HEK293 (cell line): ENCODE data around the gene LYZL2.
"Not testable (repeated sequence)": the region's sequence is repeated elsewhere in the genome, so short reads cannot be mapped to it uniquely, and the experiment has no call there.

ENCODE experiments used
- CTCF ChIA-PET: fragments of 350-600 bp; formaldehyde crosslinking; extraction: SDS; loops from one replicate; lab custom pipeline; 2021; ENCODE audit warnings: antibody characterized with exemption; lab: Yijun Ruan, JAX
- POLR2A ChIA-PET: fragments of 300-600 bp; formaldehyde crosslinking; extraction: SDS; loops from one replicate; lab custom pipeline; 2020; ENCODE audit warnings: antibody characterized with exemption, inconsistent platforms; lab: Yijun Ruan, JAX
- H3K27ac ChIP-seq: fragments of 200-500 bp; sonication (Bioruptor generic); 2 replicates; pipeline ENCODE4 v1.5.1; 2014; ENCODE audit warnings: low read depth, low read length, control low read depth, inconsistent platforms; ENCODE audit errors: extremely low read depth
- H3K36me3 ChIP-seq, 2 experiments: fragments of 200-500 bp in 1 of 2; sonication (Bioruptor generic) in 1 of 2; 1 replicate in 1 of 2; 2 replicates in 1 of 2; pipeline ENCODE4 v1.5.1; 2014 to 2017; ENCODE audit warnings: inconsistent platforms in 2 of 2, low read length in 2 of 2; ENCODE audit not compliant: control insufficient read depth in 2 of 2, insufficient read depth in 1 of 2
- H3K4me1 ChIP-seq: fragments of 200-500 bp; sonication (Bioruptor generic); 2 replicates; pipeline ENCODE4 v1.5.1; 2014; ENCODE audit warnings: mild to moderate bottlenecking, low read length, inconsistent platforms; ENCODE audit not compliant: control insufficient read depth, insufficient read depth
- H3K4me3 ChIP-seq: 2 replicates; pipeline ENCODE4 v1.5.1; 2011; ENCODE audit warnings: low read depth, mild to moderate bottlenecking, control low read depth, low read length, moderate library complexity
- H3K9me3 ChIP-seq: fragments of 200-500 bp; sonication (Bioruptor generic); 2 replicates; pipeline ENCODE4 v1.5.1; 2014; ENCODE audit warnings: low read depth, low read length, inconsistent platforms; ENCODE audit not compliant: control insufficient read depth, insufficient read depth
- GLI2 ChIP-seq: fragments of 450-650 bp; formaldehyde crosslinking; IDR thresholded peaks from 2 replicates; pipeline ENCODE4; 2017; ENCODE audit warnings: missing biosample characterization, missing genetic modification characterization, low read depth, borderline replicate concordance
- GLIS1 ChIP-seq: fragments of 450-650 bp; formaldehyde crosslinking; IDR thresholded peaks from 2 replicates; pipeline ENCODE4 v1.5.1; 2016; ENCODE audit warnings: missing biosample characterization, missing genetic modification characterization
- KLF9 ChIP-seq: fragments of 450-650 bp; formaldehyde crosslinking; IDR thresholded peaks from 2 replicates; pipeline ENCODE4 v1.5.1; 2016; ENCODE audit warnings: missing biosample characterization, missing genetic modification characterization, low read depth
- MYNN ChIP-seq: fragments of 450-650 bp; formaldehyde crosslinking; IDR thresholded peaks from 2 replicates; pipeline ENCODE4 v1.5.1; 2016; ENCODE audit warnings: missing biosample characterization, missing genetic modification characterization, borderline replicate concordance
- MZF1 ChIP-seq: fragments of 450-650 bp; formaldehyde crosslinking; IDR thresholded peaks from 2 replicates; pipeline ENCODE4 v1.5.1; 2017; ENCODE audit warnings: missing biosample characterization, missing genetic modification characterization, borderline replicate concordance
- PRDM1 ChIP-seq: fragments of 450-650 bp; formaldehyde crosslinking; IDR thresholded peaks from 2 replicates; pipeline ENCODE4; 2016; ENCODE audit warnings: missing biosample characterization, missing genetic modification characterization
- YY2 ChIP-seq: fragments of 450-650 bp; formaldehyde crosslinking; IDR thresholded peaks from 2 replicates; pipeline ENCODE4 v1.5.1; 2016; ENCODE audit warnings: missing biosample characterization, missing genetic modification characterization
- ZBTB17 ChIP-seq: fragments of 450-650 bp; formaldehyde crosslinking; IDR thresholded peaks from 2 replicates; pipeline ENCODE4 v1.5.1; 2016; ENCODE audit warnings: missing biosample characterization, missing genetic modification characterization
- ZFP41 ChIP-seq: fragments of 450-650 bp; formaldehyde crosslinking; IDR thresholded peaks from 2 replicates; pipeline ENCODE4 v1.5.1; 2016; ENCODE audit warnings: missing biosample characterization, missing genetic modification characterization, borderline replicate concordance
- ZNF544 ChIP-seq: fragments of 450-650 bp; formaldehyde crosslinking; IDR thresholded peaks from 2 replicates; pipeline ENCODE4 v1.5.0; 2017; ENCODE audit warnings: missing biosample characterization, missing genetic modification characterization
- ZNF610 ChIP-seq: fragments of 450-650 bp; formaldehyde crosslinking; IDR thresholded peaks from 2 replicates; pipeline ENCODE4 v1.5.1; 2016; ENCODE audit warnings: missing biosample characterization, missing genetic modification characterization, borderline replicate concordance
- ZNF670 ChIP-seq: fragments of 450-650 bp; formaldehyde crosslinking; IDR thresholded peaks from 2 replicates; pipeline ENCODE4 v1.5.1; 2016; ENCODE audit warnings: missing biosample characterization, missing genetic modification characterization, low read depth
- TF ChIP-seq, protein P1 (sequence below): fragments of 450-650 bp; formaldehyde crosslinking; IDR thresholded peaks from 2 replicates; pipeline ENCODE4 v1.5.1; 2016; ENCODE audit warnings: missing biosample characterization, missing genetic modification characterization
- TF ChIP-seq, protein P2 (sequence below): fragments of 450-650 bp; formaldehyde crosslinking; IDR thresholded peaks from 2 replicates; pipeline ENCODE4 v1.5.1; 2017; ENCODE audit warnings: missing biosample characterization, missing genetic modification characterization

Gene LYZL2

DNA sequence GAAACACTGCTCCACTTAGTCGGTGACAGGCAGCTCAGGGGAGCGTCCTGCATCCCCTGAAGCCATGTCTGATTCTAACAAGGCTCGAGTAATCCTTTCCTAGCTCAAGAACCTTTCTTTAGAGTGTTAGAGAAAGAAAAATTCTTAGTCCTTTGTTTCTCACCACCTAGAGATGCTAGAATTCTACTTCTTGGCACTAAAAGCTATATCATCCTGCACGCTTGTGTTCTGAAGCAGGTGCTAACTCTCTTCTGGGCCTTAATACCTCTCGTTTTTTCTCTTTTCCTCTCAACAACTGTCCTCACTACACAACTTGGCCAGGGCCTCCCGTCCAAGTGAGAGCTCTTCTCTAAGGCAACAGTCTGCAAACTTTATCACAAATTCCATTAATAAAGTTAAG is at the start of gene LYZL2:
LYZL2 (minus strand) TSS at position 101 of the 400 bp plus-strand sequence. CDS start 2,838 bp downstream, outside the sequence.
- Histone ChIP-seq H3K9me3 (no peaks in the 10 kb centered on the region), H3K4me3 (no peak within 1 kb of the TSS), H3K36me3 (no peaks in the 10 kb centered on the region), H3K4me1 (no peaks in the 10 kb centered on the region), H3K27ac (no peak within 1 kb of the TSS)
- TF ChIP-seq KLF9 (tag by site-specific recombination) (no peak), ZNF670 (no peak), ZFP41 (no peak), GLIS1 (no peak), ZBTB17 (tag by site-specific recombination) (no peak), GLI2 (tag by site-specific recombination) (no peak), ZNF610 (tag by site-specific recombination) (no peak)
- TF ChIP-seq, protein P1, sequence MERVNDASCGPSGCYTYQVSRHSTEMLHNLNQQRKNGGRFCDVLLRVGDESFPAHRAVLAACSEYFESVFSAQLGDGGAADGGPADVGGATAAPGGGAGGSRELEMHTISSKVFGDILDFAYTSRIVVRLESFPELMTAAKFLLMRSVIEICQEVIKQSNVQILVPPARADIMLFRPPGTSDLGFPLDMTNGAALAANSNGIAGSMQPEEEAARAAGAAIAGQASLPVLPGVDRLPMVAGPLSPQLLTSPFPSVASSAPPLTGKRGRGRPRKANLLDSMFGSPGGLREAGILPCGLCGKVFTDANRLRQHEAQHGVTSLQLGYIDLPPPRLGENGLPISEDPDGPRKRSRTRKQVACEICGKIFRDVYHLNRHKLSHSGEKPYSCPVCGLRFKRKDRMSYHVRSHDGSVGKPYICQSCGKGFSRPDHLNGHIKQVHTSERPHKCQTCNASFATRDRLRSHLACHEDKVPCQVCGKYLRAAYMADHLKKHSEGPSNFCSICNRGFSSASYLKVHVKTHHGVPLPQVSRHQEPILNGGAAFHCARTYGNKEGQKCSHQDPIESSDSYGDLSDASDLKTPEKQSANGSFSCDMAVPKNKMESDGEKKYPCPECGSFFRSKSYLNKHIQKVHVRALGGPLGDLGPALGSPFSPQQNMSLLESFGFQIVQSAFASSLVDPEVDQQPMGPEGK = no peak
- POLR2A ChIA-PET = no interaction called here
- CTCF ChIA-PET = interaction anchor here (0.6 to 1.3 kb wide), 2 partner anchors 9 to 11 kb away, joined by 4 to 10 read pairs; no protein-coding TSS in a partner anchor

DNA sequence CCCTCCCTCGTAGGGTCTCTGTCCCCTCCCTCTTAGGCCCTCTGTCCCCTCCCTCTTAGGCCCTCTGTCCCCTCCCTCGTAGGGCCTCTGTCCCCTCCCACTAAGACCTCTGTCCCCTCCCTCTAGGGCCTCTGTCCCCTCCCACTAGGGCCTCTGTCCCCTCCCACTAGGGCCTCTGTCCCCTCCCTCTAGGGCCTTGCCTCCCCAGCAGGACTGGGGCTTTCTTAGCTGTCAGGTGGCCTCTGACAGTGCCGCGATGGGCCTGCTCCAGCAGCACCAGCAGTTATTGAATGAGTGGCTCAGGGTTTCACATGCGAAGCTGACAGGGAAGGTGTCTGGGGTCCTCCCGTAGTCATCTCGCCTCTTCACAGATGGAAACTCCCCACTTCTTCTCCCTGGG is 48.1 kb upstream of the LYZL2 start:
- H3K4me1 ChIP-seq, H3K4me3 ChIP-seq, H3K27ac ChIP-seq, POLR2A ChIA-PET, H3K9me3 ChIP-seq, H3K36me3 ChIP-seq: not testable (repeated sequence)
- CTCF ChIA-PET = interaction anchor here (0.6 kb wide), 1 partner anchor 19 kb away, joined by 4 read pairs; no protein-coding TSS in a partner anchor

DNA sequence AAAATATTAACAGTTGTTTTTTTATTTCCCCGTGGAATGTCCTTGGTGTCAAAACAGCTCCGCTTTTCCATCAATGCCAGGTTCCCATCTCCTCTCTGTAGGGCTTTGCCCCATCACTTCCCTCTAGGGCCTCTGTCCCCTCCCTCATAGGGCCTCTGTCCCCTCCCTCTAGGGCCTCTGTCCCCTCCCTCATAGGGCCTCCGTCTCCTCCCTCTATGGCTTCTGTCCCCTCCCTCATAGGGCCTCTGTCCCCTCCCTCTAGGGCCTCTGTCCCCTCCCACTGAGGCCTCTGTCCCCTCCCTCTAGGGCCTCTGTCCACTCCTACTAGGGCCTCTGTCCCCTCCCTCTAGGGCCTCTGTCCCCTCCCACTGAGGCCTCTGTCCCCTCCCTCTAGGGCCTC is 47.6 kb upstream of the LYZL2 start:
- POLR2A ChIA-PET = not testable (repeated sequence)
- CTCF ChIA-PET = interaction anchor here (0.6 kb wide), 1 partner anchor 19 kb away, joined by 4 read pairs; no protein-coding TSS in a partner anchor

DNA sequence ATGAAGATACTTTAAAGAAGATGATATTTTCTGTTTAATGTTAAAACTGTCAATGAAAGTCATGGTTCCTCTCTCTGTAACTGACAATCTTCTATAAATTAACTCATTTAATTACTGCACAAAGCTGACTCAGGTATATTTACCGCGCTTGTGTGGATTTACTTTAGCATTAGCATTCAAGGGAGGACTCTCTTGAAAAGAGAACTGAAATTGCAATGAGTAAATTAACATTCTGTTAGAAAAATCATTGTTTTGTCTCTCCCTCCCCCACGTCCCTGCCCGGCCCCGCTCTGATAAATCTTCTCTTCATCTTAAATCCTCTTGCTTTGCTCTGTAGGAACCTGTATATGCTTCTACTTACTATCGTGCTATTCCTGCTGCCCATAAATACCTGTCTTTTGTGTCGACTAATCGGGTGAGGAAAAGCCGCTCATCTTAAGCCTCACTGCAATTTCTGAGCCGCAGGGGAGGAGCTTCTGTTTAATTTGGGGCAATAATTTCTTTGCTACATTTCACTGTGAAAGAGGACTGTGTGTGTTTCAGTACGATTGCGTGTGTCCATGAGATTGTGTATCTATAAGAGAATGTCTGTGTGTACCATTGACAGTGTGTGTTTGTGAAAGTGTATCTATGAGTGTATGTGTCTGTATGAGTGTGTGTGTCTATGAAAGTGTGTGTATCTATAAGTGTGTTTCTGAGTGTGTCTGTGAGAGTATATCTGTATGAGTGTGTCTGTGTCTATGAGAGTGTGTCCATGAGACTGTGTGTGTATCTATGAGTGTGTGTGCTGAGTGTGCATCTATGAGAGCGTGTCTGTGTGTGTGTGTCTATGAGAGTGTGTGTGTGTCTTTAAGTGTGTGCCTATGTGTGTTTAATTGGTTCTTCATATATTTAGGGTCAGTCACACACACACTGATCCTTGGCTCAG is 46.5 kb upstream of the LYZL2 start:
- Histone ChIP-seq H3K9me3 (no peaks in the 10 kb centered on the region), H3K27ac (no peak overlapping the region), H3K36me3 (no peaks in the 10 kb centered on the region), H3K4me3 (no peak overlapping the region), H3K4me1 (no peaks in the 10 kb centered on the region)
- TF ChIP-seq PRDM1 (tag by site-specific recombination) = no peak
- no peak for TF ChIP-seq ZNF544 (tag by site-specific recombination)
- no peak for TF ChIP-seq MZF1 (tag by site-specific recombination)
- TF ChIP-seq YY2 = no peak
- TF ChIP-seq, protein P2, sequence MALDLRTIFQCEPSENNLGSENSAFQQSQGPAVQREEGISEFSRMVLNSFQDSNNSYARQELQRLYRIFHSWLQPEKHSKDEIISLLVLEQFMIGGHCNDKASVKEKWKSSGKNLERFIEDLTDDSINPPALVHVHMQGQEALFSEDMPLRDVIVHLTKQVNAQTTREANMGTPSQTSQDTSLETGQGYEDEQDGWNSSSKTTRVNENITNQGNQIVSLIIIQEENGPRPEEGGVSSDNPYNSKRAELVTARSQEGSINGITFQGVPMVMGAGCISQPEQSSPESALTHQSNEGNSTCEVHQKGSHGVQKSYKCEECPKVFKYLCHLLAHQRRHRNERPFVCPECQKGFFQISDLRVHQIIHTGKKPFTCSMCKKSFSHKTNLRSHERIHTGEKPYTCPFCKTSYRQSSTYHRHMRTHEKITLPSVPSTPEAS (tag by site-specific recombination) = peak; percentile 95
- no peak for TF ChIP-seq MYNN (tag by site-specific recombination)
- POLR2A ChIA-PET = no interaction called here
- CTCF ChIA-PET = interaction anchor here (1.0 kb wide), 1 partner anchor 12 kb away, joined by 4 read pairs; no protein-coding TSS in a partner anchor

More for the DNA sequence above, 47.6 kb upstream of the LYZL2 start:
- H3K27ac ChIP-seq, H3K36me3 ChIP-seq, H3K9me3 ChIP-seq, H3K4me3 ChIP-seq, H3K4me1 ChIP-seq: not testable (repeated sequence)
